ENCODE measurements around the gene CCNL2.
"Not testable (repeated sequence)": the region's sequence is repeated elsewhere in the genome, so short reads cannot be mapped to it uniquely, and the experiment has no call there.

The CCNL2 gene

GRCh38 chr1:1419813-1420653 lies 20.9 kb upstream of the CCNL2 start:
- DNase-seq (ENCODE audit: low read depth): no peak

- DNase-seq (ENCODE audit: low read depth): no peak
Observed at GRCh38 chr1:1419363-1419812, 20.3 kb upstream of the CCNL2 start.

GRCh38 chr1:1418464-1419362 lies 19.6 kb upstream of the CCNL2 start:
- DNase-seq (ENCODE audit: low read depth): no peak

DNA sequence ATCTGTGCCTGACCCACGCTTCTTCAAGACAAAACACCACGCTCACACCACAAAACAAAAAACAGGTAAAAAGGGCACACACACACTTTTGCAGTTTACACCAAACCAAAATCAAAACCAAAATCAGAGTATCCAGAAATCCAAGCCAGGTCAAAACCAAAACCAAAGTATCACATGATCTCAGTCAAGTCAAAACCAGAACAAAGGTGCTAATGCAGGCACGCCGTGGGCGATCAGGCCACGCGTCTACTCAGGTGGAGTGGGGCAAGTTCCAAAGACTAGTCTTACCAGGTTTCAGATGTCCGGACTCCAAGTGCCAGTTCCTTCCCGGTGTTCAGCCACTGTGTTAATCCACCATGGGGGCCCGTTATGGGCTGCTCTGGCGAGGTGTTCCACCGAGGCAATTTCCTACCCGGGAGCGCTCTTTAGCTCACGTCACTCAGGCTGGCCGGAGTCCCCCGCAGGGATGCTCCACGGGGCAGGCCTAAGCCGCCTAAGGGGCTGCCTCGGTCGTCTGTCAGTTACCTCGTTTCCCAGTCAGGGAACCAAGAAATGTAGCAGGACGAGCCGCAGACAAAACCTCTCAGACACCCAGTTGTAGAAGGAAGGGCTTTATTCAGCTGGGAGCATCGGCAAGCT lies 18.8 kb upstream of the CCNL2 start:
- not testable (repeated sequence) for DNase-seq (ENCODE audit: low read depth)

DNA sequence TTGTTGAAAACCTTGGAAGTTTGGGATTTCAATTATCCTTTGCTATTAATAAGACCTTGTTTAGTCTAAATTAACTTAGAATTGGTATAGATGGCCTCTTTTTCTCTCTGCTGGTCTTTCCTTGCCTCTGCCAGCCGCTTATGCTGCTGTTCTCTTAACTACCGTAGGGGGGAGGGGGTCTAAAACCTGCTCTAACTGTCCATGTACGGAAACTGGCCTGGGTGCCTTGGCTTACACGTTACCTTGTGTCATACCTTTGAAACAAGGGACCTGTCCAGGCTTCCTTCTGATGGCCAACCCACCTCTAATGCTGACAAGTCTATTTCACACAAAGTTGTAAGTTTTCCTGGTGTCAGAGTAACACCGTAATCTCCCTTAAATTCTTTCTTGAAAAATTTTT lies 18.3 kb upstream of the CCNL2 start:
- DNase-seq (ENCODE audit: low read depth): not testable (repeated sequence)

DNA sequence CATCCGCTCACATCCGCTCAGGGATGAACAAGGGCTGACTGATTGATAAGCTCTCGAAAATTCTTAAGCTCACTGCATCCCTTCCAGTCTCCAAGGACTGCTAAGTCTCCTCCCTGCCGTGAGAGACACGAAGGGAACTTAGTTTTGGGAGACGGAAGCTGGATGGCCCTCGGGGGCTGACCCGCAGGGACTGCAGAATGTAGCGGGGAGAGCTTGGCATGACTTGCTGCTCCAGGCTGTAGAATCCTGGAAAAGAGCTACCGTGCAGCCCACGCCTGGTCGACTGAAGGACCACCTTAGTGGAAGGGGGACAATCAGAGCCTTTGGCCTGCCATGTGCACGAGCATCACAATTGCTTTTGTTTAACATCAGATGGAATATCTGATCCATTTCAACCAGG lies 16.6 kb upstream of the CCNL2 start:
- no peak for DNase-seq (ENCODE audit: low read depth)

DNA sequence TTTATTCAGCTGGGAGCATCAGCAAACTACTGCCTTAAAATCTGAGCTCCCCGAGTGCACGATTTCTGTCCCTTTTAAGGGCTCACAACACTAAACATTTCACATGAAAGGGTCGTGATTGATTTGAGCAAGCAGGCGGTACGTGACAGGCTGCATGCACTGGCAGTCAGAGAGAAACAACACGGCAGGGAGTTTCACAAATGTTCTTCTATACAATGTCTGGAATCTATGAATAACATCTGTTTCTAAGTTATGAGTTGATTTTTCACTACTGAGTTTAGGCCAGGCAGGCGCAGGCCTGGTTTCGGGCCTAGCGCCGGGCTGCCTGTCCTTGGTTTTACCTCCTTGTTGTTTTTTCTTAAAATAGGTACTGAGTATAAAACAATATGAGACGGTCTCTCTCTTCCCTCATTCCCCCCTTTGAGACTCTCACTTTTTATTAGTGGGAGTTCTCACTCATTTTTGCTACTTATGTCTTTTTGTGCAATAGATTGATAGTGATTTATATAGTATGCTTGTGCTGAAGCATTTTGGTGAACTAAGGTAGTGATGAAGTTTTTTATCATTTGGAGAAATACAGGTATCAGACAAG lies 13.3 kb upstream of the CCNL2 start:
- DNase-seq (ENCODE audit: low read depth): not testable (repeated sequence)

DNA sequence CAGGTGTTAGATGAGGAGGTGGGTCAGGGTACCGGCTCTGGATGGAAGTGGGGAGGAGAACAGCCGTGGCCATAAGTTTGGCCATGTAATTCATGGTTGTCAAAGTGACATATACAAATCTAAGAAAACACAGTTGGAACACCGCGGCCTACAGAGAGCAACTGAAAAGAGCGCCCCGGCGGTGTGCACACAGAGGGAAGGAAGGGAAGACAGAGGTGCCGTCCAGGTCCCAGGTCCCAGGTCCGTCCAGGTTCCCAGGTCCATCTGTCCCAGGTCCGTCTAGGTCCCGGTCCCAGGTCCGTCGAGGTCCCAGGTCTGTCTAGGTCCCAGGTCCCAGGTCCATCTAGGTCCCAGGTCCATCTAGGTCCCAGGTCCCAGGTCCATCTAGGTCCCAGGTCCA lies 12.5 kb upstream of the CCNL2 start:
- no peak for DNase-seq (ENCODE audit: low read depth)

GRCh38 chr1:1410238-1410637 lies 11.1 kb upstream of the CCNL2 start:
- not testable (repeated sequence) for DNase-seq (ENCODE audit: low read depth)

- no peak for DNase-seq (ENCODE audit: low read depth)
Observed at GRCh38 chr1:1407636-1408318, 8.6 kb upstream of the CCNL2 start.

DNA sequence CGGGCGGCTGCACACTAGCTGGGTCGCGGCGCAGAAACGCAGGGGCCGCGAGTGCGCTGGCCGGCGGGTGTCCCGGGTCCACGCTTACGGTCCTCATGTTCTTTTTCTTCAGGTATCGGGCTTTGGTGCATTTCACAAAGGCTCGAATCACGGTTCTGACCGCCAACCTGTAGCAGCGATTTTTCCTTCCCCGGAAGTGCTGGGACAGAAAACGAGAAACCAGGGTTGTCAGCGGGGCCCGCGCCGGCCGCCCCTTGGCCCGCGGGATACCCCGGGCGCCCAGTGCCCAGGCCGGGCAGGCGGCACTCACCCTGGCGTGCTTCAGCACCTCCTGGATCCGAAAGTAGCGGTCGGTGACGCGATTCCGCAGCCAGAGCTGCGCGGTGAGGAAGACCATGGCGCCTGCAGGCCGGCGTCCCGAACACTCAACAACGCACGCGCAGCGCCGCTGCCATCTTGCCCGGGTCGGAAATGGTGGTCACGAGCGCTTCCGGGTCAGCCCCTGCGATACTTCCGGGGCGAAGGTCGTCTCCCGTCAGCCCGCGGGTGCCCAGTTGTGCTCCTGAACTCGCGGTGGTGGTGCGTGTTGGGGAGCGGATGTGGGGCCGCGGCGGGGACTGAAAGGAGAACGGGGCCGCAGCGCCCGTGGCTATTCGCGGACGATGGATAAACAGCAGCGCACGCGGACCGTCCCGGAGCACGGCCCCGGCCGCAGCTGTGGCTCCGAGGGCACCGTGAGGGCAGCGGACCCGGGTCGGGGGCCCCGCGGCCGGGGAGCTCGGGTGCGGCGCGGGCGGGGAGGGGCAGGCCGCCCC lies 7.9 kb upstream of the CCNL2 start, which contains the start of gene MRPL20:
Gene MRPL20, minus strand, starts transcription at position 473 of the 815 bp plus-strand sequence. Its CDS starts 76 bp downstream, at position 397.
- DNase-seq (ENCODE audit: low read depth): peak; percentile 94

- DNase-seq (ENCODE audit: low read depth): no peak
Observed at GRCh38 chr1:1406101-1406820, 7.1 kb upstream of the CCNL2 start.

- DNase-seq (ENCODE audit: low read depth): no peak
Observed at GRCh38 chr1:1403653-1404052, 4.5 kb upstream of the CCNL2 start.

- DNase-seq (ENCODE audit: low read depth): not testable (repeated sequence)
Observed at GRCh38 chr1:1402901-1403392, 3.8 kb upstream of the CCNL2 start.

- DNase-seq (ENCODE audit: low read depth): no peak
Observed at GRCh38 chr1:1402072-1402900, 3.2 kb upstream of the CCNL2 start.

- no peak for DNase-seq (ENCODE audit: low read depth)
Observed at GRCh38 chr1:1401457-1402010, 2.4 kb upstream of the CCNL2 start.

DNA sequence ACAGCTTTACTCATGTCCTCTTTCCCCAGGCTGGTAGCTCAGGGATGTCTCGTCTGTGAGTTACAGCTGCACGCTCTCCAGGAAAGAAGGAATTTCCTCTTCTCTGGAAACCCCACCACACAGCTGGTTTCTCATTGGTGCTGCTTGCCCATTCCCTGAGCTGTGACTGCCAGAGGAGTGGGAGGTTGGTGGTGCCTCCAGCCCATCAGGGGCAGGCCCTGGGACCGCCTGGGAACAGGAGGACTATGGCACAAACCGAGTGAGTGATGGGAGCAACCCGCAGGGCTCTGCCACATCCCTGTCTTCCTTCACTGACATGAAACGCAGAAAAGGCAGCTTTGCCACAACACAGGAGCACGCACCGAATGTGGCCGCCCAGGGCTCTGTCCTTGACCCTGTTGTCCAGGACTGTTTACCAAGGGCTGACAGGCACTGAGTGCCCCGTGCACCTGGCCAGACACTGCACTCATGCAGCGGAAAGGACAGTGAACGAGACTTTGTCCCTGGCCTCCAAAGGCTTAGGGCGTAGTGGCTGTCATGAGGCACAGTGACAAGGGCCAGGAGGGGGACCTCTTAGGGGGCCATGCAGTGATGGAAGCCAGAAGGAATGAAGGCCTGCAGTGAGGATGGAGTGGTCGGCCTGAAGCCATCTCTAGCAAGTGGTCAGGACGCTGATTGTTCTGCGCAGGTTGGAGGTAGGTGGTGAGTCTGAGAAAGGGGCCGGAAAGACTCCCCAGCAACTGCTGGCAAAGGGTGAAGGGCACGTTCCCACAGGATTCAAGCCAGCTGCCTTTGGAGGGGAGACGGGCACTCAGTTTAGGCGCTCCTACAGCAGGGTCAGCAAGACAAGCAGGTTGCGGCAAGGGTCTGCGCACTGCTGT lies 1.7 kb upstream of the CCNL2 start:
- DNase-seq (ENCODE audit: low read depth): no peak
